ENCODE measurements around the gene RAD21L1. TPM values are rescaled to one million over a fixed set of nuclear protein-coding genes. Genes with fewer than 3 reads are reported as not detected.

Gene RAD21L1
- total and polyA plus RNA-seq, 2 of the 8 experiments (the other 6 are each of a cell fraction or from before 2014, with no cell fraction given): 0.06 to 0.26 TPM

DNA sequence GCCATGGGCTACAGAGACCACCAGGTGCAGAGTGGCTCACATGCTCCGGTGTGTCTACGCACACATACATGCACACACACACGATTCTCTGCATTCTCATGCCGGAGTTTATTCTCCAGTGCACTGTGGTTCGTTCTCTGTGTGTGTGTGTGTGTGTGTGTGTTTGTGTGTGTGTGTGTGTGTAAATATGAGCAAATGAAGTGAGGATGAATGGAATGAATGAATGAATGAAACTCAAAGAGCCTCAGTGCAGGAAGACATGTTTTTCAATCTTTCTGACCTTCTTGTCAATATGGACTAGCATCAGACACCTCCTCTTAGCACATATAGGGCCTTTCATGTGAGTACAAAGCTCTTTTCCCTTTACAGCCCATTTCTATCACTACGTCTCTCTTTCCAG is 42.7 kb upstream of the RAD21L1 start:
- H4K8ac ChIP-seq (ENCODE audit: extremely low read depth, insufficient read depth, low read length): no peak overlapping the region
- DNase-seq (ENCODE audit: low read depth in 1 of 2, low spot score in 2 of 2): no peak
- peaks cover 0 to 11% (median 8%) of the 10 kb centered on the region in 4 experiments; a peak in 5 of 7 replicates for H3K4me1 ChIP-seq (replicated peaks in 1 of 4; ENCODE audit: control insufficient read depth in 3 of 4, insufficient read depth in 4 of 4, low read length in 3 of 4)
- no peak overlapping the region for H3K9ac ChIP-seq (replicated peaks in 1 of 4; ENCODE audit: extremely low read depth in 1 of 4, low read depth in 3 of 4, low read length in 3 of 4)
- no peak overlapping the region for H2BK20ac ChIP-seq (ENCODE audit: low read length)
- H2BK15ac ChIP-seq (ENCODE audit: low read length): no peak overlapping the region
- no peak overlapping the region for H3K4me2 ChIP-seq (ENCODE audit: insufficient read depth in 1 of 2, low read depth in 2 of 2, low read length in 2 of 2)
- H2AFZ ChIP-seq (ENCODE audit: low read length): no peak overlapping the region
- H2BK5ac ChIP-seq (ENCODE audit: low read depth, low read length): no peak overlapping the region
- H3K79me2 ChIP-seq (ENCODE audit: control insufficient read depth in 1 of 2, insufficient read depth in 2 of 2, low read length in 2 of 2): no peaks in the 10 kb centered on the region
- FAIRE-seq: no peak
- ChIA-PET CTCF (ENCODE audit: partially characterized antibody) (interaction anchor here (0.6 to 4.6 kb wide), 2 partner anchors 11 to 66 kb away, joined by 3 to 27 read pairs; no protein-coding TSS in a partner anchor), POLR2A (ENCODE audit: partially characterized antibody) (interaction anchor here (1.5 kb wide), 2 partner anchors 8 to 10 kb away, joined by 3 to 7 read pairs; no protein-coding TSS in a partner anchor)
- no peak overlapping the region for H3K23ac ChIP-seq (ENCODE audit: insufficient read length)
- no peak for TF ChIP-seq TBP (IDR thresholded peaks at IDR 0.05; ENCODE audit: low read depth, low read length)
- TF ChIP-seq, protein P1, sequence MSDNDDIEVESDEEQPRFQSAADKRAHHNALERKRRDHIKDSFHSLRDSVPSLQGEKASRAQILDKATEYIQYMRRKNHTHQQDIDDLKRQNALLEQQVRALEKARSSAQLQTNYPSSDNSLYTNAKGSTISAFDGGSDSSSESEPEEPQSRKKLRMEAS (IDR thresholded peaks at IDR 0.05): no peak
- H2BK12ac ChIP-seq (ENCODE audit: low read depth, low read length): no peak overlapping the region
- peaks cover 8 to 38% (median 25%) of the 10 kb centered on the region in 4 experiments for H3K27me3 ChIP-seq (replicated peaks in 1 of 4; ENCODE audit: control insufficient read depth in 3 of 4, extremely low read depth in 1 of 4, insufficient read depth in 3 of 4, low read length in 3 of 4)
- no peak overlapping the region for H3K4ac ChIP-seq (replicated peaks; ENCODE audit: insufficient read length, low read depth, low read length)
- no peak overlapping the region for H4K91ac ChIP-seq (replicated peaks; ENCODE audit: insufficient read length, low read length)
- H2AK5ac ChIP-seq (ENCODE audit: low read depth, low read length): 0 out of 2 replicates have a peak overlapping the region, but pooled peaks have one; percentile 47
- no peaks in the 10 kb centered on the region for H3K79me1 ChIP-seq (ENCODE audit: low read depth, low read length)
- H3K23me2 ChIP-seq (ENCODE audit: low read depth, low read length): peaks cover 7% of the 10 kb centered on the region; the same call in 1 of the 2 replicates
- 89% methylated on average over 6 of the region's 6 CpGs; no CpG with 5 or more reads in 1 of the 2 experiments for WGBS, 2 experiments (ENCODE audit: extremely low coverage in 1 of 2, insufficient coverage in 1 of 2, insufficient read length in 1 of 2, insufficient replicate concordance in 2 of 2, low coverage in 1 of 2, low lambda C conversion rate in 2 of 2, missing lambda C conversion rate in 1 of 2)
- no peaks in the 10 kb centered on the region for H3K36me3 ChIP-seq (ENCODE audit: control insufficient read depth in 2 of 4, insufficient read depth in 4 of 4, low read length in 3 of 4)
- peaks cover 0 to 3% of the 10 kb centered on the region in 2 experiments for H4K20me1 ChIP-seq (replicated peaks in 1 of 2; ENCODE audit: control insufficient read depth in 1 of 2, insufficient read depth in 2 of 2, low read length in 2 of 2)
- no peak overlapping the region for H2BK120ac ChIP-seq (replicated peaks; ENCODE audit: low read depth, low read length)
- H3K18ac ChIP-seq (ENCODE audit: extremely low read depth, low read length): no peak overlapping the region
- H3K56ac ChIP-seq (replicated peaks; ENCODE audit: insufficient read length, low read depth, low read length): no peak overlapping the region
- no peak overlapping the region for H3K14ac ChIP-seq (ENCODE audit: insufficient read length)
- no peaks in the 10 kb centered on the region for H3K9me3 ChIP-seq (ENCODE audit: insufficient read depth in 2 of 2, low read depth in 1 of 2, low read length in 1 of 2)
- H3K4me3 ChIP-seq (ENCODE audit: extremely low read depth in 1 of 4, insufficient read depth in 2 of 4, low read depth in 3 of 4, low read length in 4 of 4): no peak overlapping the region
- no peak overlapping the region for H3K27ac ChIP-seq (ENCODE audit: low read depth, low read length)
- no peak overlapping the region for H4K5ac ChIP-seq (ENCODE audit: insufficient read length, low read depth, low read length)

Data from H1 (cell line).